Activated CD4-positive, CD25-positive, alpha-beta regulatory T cell treated with anti-CD3 and anti-CD28 coated beads, Interleukin-2, amount 50 U/mL, for 24 hours (primary cell): ENCODE data around the gene BMPR1B.

Source experiments
- ATAC-seq, 2 donors: fragments of 150-1000 bp; cut with Tn5 transposase; one replicate each; pipeline ENCODE4 v1.10.0; 2021; ENCODE audit warnings: mild to moderate bottlenecking in 1 of 2, moderate library complexity in 1 of 2

Gene BMPR1B

GRCh38 chr4:95204267-95204844 lies 446.6 kb downstream of the BMPR1B start:
- no peak for ATAC-seq

- no peak for ATAC-seq
Observed at GRCh38 chr4:95204873-95205272, 447.1 kb downstream of the BMPR1B start.
